ENCODE results near the gene ABCG1.
A peak's percentile ranks its signal among the peaks of the same experiment; 100 is the strongest.

ABCG1 gene

GRCh38 chr21:42297377-42297776 is 78.4 kb downstream of the ABCG1 start:
- H3K27ac ChIP-seq = no peak overlapping the region
- H3K4me3 ChIP-seq = no peak overlapping the region

- H3K4me3 ChIP-seq = no peak overlapping the region
- H3K27ac ChIP-seq = no peak overlapping the region
These were observed 79.3 kb downstream of the ABCG1 start for GRCh38 chr21:42298237-42298636.

DNA sequence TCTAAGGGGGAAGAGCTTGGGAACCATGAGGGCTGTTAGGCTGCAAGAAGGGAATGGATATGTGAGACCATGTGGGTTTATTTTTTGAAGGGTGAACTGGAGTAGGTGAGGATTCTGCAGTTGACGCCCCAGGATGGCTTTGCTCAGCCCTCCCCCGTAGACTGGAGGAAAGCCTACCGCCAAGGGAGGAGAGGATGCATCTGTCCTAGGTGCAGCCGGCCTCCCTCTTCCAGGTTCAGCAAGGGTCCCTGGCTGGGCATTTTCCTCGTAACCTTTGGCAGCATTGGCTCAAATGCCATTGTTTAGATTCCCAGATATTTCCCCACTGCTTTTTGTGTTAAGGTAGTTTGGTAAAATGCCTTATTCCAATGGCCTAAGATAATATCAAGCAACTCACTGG is 79.7 kb downstream of the ABCG1 start:
- H3K4me3 ChIP-seq = no peak overlapping the region
- peak overlapping the region in 1 of 21 experiments; percentile 0 for H3K27ac ChIP-seq

GRCh38 chr21:42299324-42300044 is 80.5 kb downstream of the ABCG1 start:
- Histone ChIP-seq H3K4me3 (no peak overlapping the region), H3K27ac (peak overlapping the region in 6 of 21 experiments; percentile 0 to 58 (median 22))

DNA sequence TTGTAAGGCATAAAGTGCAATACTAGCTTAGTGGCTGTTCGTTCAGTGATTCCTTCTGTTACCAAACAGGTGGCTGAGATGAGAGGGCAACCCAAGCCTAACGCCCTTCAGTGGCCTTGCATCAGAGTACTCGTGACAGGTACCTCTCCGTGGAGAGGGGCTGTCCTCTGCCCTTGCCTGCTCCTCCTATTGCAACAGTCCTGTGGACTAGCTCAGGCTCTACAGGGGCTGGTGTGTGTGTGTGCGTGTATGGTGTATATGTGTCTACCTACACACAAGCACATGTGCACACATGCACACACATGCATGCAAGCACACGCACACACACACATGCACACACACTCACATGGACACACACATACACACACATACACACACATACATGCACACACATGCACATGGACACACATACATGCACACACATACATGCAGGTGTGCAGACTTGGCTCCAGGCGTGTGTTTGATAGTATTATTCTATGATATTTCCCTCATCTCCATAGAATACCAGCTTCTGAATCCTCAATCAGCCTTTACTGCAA is 81.2 kb downstream of the ABCG1 start:
- Histone ChIP-seq H3K27ac (peak overlapping the region in 1 of 21 experiments; percentile 17), H3K4me3 (no peak overlapping the region)

DNA sequence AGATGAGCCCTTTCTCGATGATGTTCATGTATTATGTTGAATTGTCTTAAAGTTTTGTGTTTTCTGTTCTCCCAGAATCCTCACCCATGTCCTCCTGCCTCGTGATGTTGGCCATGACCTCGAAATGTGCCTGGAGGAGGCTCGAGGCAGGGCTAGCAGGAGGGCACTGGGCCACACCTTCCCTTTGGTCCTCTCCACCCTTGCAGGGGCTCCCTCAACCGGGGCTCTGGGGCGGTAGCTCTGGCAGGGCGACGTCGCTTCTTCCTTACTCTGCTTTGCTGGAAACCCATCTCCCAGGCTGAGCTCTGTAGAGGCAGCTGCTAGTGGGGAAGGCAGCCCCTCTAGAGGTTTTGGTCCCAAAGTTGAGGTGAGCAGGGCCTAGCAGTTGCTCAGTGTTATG is 82.0 kb downstream of the ABCG1 start:
- Histone ChIP-seq H3K4me3 (no peak overlapping the region), H3K27ac (peak overlapping the region in 8 of 21 experiments; percentile 17 to 85 (median 60))

GRCh38 chr21:42301371-42302075 is 82.6 kb downstream of the ABCG1 start:
- peak overlapping the region in 11 of 21 experiments; percentile 27 to 85 (median 58) for H3K27ac ChIP-seq

DNA sequence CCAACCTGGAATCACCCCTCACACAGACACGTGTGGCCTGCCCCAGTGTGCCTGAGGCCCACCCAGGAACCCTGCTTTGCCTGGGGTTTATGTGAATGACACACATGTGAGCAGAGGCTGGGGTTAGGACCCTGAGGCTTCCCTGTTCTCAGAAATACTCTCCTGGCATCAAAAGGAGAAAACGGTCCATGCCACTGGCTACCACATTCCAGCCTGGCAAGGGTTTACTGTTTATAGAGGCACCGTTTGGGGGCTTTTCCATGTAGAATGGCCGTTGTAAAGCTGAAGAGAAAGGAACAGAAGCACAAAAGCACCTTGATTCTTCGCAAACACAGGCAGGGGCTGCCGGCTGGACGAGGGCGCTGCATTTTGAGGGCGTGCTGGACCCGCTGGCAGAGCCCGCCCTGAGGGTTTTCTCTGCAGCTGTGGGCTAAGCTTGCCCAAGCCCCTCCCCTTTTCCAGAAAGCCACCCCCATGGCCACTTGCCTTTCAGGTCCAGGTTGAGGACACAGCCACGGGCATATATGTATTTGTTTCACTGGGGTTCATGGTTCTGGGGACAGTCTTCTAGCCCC is 83.2 kb downstream of the ABCG1 start:
- H3K4me3 ChIP-seq = no peak overlapping the region
- peak overlapping the region in 10 of 21 experiments; percentile 4 to 85 (median 50) for H3K27ac ChIP-seq

More at GRCh38 chr21:42301371-42302075, 82.6 kb downstream of the ABCG1 start:
- no peak overlapping the region for H3K4me3 ChIP-seq

DNA sequence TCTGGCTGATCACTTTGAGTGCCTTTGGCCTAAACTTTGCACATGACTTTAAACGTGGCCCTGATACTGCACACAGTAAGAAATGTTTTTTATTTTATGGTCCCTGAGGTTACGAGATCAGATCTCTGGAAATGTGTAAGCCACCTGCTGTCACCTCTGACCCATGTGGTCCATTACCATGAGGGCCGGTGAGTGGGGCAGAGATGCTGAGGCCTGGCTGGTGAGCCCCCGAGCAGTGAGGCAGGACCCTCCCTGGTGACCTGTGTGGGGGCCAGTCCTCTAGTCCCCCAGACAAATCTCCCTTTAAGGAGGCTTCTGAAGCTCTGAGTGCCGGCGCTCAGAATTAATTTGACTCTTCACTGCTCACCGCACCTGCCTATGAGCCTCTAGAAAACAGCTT is 83.9 kb downstream of the ABCG1 start:
- Histone ChIP-seq H3K4me3 (no peak overlapping the region), H3K27ac (peak overlapping the region in 3 of 21 experiments; percentile 4 to 85 (median 59))

DNA sequence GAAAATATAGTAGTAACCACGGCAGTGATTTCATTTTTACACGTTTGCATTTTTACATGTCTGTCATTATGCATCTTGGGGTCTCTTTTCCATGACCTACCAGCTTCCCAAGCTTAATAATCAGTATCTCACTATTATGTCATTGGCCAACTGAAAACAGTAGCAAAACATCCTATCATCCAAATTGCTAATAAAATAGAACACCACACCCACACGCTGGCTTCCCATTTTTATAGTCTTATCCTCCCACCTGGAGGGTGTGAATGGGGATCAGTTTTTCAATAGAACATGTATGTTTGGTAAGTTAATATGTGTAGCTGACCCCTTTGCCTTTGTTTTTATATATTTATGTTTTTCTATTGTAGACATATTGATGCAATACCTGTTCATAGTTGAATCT is 84.5 kb downstream of the ABCG1 start:
- H3K4me3 ChIP-seq = no peak overlapping the region
- no peak overlapping the region for H3K27ac ChIP-seq

DNA sequence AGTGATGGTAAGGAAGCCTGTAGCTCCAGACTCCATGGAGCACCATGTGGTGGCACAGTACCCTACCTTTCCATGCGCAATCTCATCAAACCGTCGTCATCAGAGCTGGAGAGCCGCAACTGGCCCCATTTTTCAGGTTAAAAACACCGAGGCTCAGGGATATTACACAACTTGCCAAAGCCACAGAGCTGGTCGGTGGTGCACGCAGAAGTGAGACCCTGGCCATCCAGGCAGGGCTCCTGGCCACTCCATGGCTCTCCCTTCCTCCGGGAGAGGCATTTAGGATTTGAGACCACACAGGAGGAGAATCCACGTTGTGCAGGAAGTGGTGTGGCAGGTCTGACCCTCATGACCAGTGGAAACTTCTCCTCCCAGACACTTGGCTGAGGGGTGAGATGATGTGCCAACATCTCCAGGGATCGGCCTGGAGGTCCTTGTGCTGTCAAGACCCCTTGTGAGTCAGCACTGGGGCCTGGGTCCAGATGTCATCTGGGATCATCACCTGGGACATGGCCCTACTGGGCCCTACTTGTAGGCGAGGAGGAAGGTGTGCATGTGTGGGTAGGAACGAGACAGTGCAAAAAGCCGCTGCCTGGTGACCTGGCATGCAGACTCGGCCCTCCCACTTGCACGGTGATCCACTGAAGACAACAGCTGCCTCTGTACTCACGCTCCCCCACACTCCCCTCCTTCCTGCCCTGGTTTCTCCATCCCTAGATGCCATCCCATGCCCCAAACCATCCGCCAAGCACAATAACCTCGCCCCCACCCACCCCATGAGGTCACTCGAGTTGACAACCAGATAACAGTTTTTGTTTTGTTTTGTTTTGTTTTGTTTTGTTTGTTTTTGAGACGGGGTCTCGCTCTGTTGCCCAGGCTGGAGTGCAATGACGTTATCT is 85.9 kb downstream of the ABCG1 start:
- H3K4me3 ChIP-seq = no peak overlapping the region
- no peak overlapping the region for H3K27ac ChIP-seq

- Histone ChIP-seq H3K4me3 (no peak overlapping the region), H3K27ac (no peak overlapping the region)
These were observed 86.8 kb downstream of the ABCG1 start for GRCh38 chr21:42305707-42306147.

DNA sequence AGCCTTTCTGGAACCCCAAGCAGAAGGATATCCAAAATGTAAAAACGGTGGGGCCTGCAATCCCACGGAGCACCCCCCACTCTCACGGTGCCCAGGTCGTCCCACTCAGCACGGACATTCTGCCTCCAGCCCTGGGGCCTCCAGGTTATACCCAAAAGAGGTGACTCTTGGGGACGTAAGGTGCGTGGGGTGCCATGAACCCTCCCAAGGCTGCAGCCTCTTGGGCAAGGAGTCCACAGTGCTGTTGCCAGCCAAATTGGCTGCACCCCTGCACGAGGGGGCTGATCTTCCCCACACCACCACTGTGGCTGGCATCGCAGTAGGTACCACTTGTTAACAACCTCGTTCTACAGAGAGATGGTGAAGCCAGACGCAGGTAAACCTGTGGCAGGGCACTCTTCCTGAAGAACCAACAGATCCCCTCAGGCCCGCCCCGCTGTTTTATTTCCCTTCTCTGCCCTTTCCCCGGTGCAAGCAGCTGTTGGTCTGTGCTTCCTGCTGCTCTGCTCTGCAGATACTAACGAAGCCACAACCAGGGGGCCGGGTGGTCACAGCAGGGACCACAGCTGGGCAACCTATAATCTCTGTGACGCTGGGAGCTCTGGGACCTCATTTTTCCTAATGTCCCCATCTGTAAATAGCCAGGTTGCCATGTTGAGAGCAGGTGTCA is 87.6 kb downstream of the ABCG1 start:
- Histone ChIP-seq H3K27ac (no peak overlapping the region), H3K4me3 (no peak overlapping the region)

DNA sequence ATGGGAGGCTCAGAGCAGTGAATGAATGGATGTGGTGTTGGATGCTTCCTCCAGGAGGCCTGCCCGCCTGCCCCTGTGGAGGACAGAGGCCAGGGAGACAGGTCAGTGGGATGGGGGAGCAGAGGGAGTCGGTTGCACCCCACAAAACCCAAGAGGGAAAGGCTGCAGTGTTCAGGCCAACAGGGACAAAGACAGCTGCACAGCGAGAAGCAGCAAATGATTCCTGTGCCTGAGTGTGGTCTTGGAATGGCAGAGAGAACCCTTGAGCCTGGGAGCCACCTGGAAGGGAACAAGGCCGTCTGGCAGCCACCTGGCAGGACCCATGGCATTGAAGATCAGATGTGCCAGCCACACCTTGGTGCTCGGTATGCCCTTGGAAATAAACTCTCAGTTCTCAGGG is 88.2 kb downstream of the ABCG1 start:
- no peak overlapping the region for H3K27ac ChIP-seq
- no peak overlapping the region for H3K4me3 ChIP-seq

DNA sequence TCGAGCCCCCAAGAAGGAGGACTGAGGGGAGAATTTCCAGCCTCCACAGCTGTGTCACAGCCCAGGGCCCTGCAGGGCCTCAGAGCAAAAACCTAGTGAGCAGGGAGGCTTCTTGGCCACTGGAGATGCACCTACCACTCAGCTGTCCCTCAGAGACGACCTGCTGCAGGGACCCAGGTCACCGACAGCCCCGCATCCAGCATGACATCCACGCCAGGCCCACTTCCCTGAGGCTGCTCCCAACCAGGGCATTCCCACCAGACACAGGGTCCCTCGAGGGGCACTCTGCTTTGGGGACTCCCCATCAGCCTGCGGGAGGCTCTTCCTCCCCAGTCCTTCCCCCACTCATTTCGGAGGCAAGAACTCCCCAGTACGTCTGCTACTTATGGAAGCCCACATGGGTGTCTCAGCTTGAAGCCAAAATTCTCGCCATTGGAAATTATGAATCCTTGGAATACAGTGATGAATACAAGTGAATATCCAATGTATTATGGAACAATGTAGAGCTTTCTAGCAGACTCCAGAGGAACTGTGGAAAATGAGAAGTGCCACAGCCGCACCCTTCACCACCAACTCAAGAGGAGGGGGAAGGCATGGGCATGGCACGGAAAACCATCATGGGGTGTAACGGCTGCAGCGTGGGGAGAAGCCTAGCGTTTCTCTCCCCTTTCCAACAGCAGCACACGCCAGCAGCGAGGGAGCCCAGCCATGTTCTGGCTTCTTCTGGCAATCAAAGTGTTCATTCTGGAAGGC is 89.4 kb downstream of the ABCG1 start:
- Histone ChIP-seq H3K4me3 (no peak overlapping the region), H3K27ac (no peak overlapping the region)

DNA sequence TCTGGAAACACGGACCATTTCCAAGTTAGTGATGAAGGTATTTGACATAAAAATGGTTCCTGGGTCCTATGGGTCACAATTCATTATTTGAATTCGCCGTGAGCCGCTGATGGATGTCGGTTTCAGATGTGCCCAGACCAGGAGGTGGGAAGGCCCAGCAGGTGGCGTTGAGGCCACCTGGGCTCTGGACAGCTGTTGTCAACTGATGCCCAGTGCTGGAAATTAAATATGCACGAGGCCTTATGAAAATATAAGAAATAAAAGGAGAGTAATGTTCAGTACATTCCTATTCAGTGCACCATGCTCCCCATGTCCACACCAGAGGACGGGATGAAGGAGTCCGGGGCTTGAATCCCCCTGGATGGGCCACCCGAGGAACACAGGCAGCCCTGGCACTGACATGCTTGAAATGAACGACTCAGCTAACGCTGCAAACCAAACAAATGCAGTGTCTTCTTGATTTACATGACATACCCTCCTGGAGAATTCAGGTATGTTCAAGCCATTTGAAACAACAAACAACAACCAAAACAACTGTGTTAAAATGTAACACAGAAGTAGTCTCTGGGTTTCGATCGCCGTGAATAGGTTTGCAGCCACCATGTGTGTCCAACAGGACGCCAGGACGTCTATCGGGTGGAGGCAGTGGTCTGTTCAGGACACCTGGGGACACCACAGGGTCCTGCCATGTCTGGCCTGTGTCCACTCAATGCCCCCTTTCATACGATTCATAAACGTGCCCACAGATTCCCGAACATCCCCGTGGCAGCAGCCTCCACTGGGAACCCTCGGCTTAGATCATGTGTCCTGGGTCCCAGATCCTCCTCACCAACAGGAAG is 90.2 kb downstream of the ABCG1 start:
- Histone ChIP-seq H3K27ac (no peak overlapping the region), H3K4me3 (no peak overlapping the region)

DNA sequence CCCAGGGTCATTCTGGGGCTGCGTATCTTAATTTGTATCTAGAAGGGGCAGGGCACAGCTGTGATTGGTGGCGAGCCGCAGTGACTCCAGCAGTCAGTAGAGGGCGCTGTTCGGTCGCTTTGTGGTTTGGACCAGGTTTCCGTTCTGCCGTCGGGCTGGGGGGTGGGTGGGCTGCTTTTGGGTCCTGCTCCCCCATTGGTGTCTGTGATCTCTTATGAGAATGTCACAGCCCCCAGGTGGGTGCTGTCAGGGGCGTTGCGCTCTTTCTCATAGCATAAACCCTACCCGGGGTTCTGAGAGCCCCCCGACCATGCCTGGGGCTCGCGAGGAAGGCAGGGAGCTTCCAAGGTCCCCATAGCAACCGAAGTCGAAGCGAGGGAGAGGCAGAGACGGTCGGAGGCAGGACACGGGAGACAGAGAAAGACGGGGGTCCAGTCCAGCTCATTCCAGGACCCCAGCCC is 90.8 kb downstream of the ABCG1 start:
- no peak overlapping the region for H3K4me3 ChIP-seq
- H3K27ac ChIP-seq = no peak overlapping the region
